A549 (cell line): ENCODE data around the gene FUT6. TPM values are rescaled to one million over a fixed set of nuclear protein-coding genes. Genes with fewer than 3 reads are reported as not detected.
"Not testable (repeated sequence)": the region's sequence is repeated elsewhere in the genome, so short reads cannot be mapped to it uniquely, and the experiment has no call there.

Experiments
- ATAC-seq, 2 experiments: fragments of 200-7000 bp in 1 of 2; fragments of >200 bp in 1 of 2; cut with Nextera tagmentation in 1 of 2; cut with Tn5 transposase in 1 of 2; 3 replicates each; pipeline versions ENCODE4 v1.8.0 to v1.9.1; 2018 to 2020; ENCODE audit warnings: mild to moderate bottlenecking in 1 of 2, moderate library complexity in 1 of 2
- CTCF ChIA-PET: fragments of 300-600 bp; sonication (Branson Sonifier 250); formaldehyde crosslinking; extraction: SDS; loops from one replicate; lab custom pipeline; 2021; ENCODE audit warnings: antibody characterized with exemption, inconsistent platforms; lab: Yijun Ruan, JAX
- POLR2A ChIA-PET: fragments of 350-600 bp; formaldehyde crosslinking; extraction: SDS; loops from one replicate; lab custom pipeline; 2021; ENCODE audit warnings: antibody characterized with exemption, inconsistent platforms; lab: Yijun Ruan, JAX
- DNase-seq, 2 experiments: peaks; one replicate each; pipeline versions ENCODE4 v3.0.0 to v3.0.0-alpha.2; 2011 to 2016; ENCODE audit warnings: low read depth in 1 of 2, low spot score in 1 of 2
- FAIRE-seq: peaks from 2 replicates; lab custom pipeline; 2011; peaks lifted over from hg19 to GRCh38; lab: Jason Lieb, UNC
- H3K27ac ChIP-seq, 2 experiments: fragments of >200 bp; sonication (Bioruptor Twin); formaldehyde crosslinking; 3 replicates each; pipeline ENCODE4 v1.5.1; 2016 to 2017
- H3K4me1 ChIP-seq: fragments of >200 bp; sonication (Bioruptor Twin); formaldehyde crosslinking; 3 replicates; pipeline ENCODE4 v1.6.1; 2016
- H3K4me2 ChIP-seq: fragments of >200 bp; sonication (Bioruptor Twin); formaldehyde crosslinking; 3 replicates; pipeline ENCODE4 v1.6.1; 2016
- H3K4me3 ChIP-seq: fragments of >200 bp; sonication (Bioruptor Twin); formaldehyde crosslinking; 3 replicates; pipeline ENCODE4 v1.5.1; 2016
- H3K9me3 ChIP-seq: fragments of >200 bp; sonication (Bioruptor Twin); formaldehyde crosslinking; 3 replicates; pipeline ENCODE4 v1.6.1; 2016
- ATOH8 ChIP-seq: fragments of 250-450 bp; sonication (Bioruptor Pico); IDR thresholded peaks from 2 replicates; pipeline ENCODE4 v1.5.0; 2020; ENCODE audit warnings: low read depth, mild to moderate bottlenecking, moderate library complexity
- BCL3 ChIP-seq: fragments of >200 bp; sonication (Bioruptor Twin); formaldehyde crosslinking; IDR thresholded peaks from 3 replicates; pipeline ENCODE4 v1.6.1; 2016
- CBX8 ChIP-seq: fragments of 200-600 bp; sonication (generic); IDR thresholded peaks from 2 replicates; pipeline ENCODE4 v1.6.1; 2016
- CHD2 ChIP-seq: fragments of 150-350 bp; IDR thresholded peaks from 2 replicates; pipeline ENCODE4 v1.6.1; 2014; ENCODE audit warnings: low read length; ENCODE audit not compliant: partially characterized antibody
- CHD4 ChIP-seq: fragments of 200-600 bp; sonication (generic); IDR thresholded peaks from 2 replicates; pipeline ENCODE4 v1.6.1; 2016; ENCODE audit warnings: antibody characterized with exemption, mild to moderate bottlenecking, borderline replicate concordance
- EHMT2 ChIP-seq: fragments of 200-600 bp; sonication (generic); IDR thresholded peaks from 2 replicates; pipeline ENCODE4 v1.6.1; 2016; ENCODE audit warnings: antibody characterized with exemption, low read depth, mild to moderate bottlenecking, moderate library complexity
- FOSL2 ChIP-seq, 2 experiments: fragments of 450-650 bp in 1 of 2; fragments of >200 bp in 1 of 2; sonication (Bioruptor Twin) in 1 of 2; formaldehyde crosslinking; IDR thresholded peaks; 2 replicates each; pipeline versions ENCODE4 v1.5.0 to v1.6.1; 2016 to 2020; ENCODE audit warnings: mild to moderate bottlenecking in 1 of 2, moderate library complexity in 1 of 2
- FOXS1 ChIP-seq: fragments of 250-450 bp; sonication (Bioruptor Pico); IDR thresholded peaks from 2 replicates; pipeline ENCODE4 v1.5.0; 2020; ENCODE audit warnings: mild to moderate bottlenecking, moderate library complexity
- HEYL ChIP-seq: fragments of 250-450 bp; sonication (Bioruptor Pico); IDR thresholded peaks from 2 replicates; pipeline ENCODE4 v1.8.0; 2021; ENCODE audit warnings: mild to moderate bottlenecking, moderate library complexity
- KDM5A ChIP-seq: fragments of 200-600 bp; sonication (generic); IDR thresholded peaks from 2 replicates; pipeline ENCODE4 v1.6.1; 2016; ENCODE audit warnings: antibody characterized with exemption, mild to moderate bottlenecking
- MAFK ChIP-seq: fragments of 450-650 bp; IDR thresholded peaks from 2 replicates; pipeline ENCODE4 v1.6.1; 2014; ENCODE audit not compliant: partially characterized antibody
- MAZ ChIP-seq: fragments of 150-350 bp; IDR thresholded peaks from 2 replicates; pipeline ENCODE4 v1.6.1; 2014; ENCODE audit warnings: antibody characterized with exemption, low read depth, low read length, borderline replicate concordance
- PHF8 ChIP-seq: fragments of 200-600 bp; sonication (generic); IDR thresholded peaks from 2 replicates; pipeline ENCODE4 v1.6.1; 2016; ENCODE audit warnings: low read depth, mild to moderate bottlenecking, antibody characterized with exemption, moderate library complexity, borderline replicate concordance
- POLR2A ChIP-seq: IDR thresholded peaks from 2 replicates; pipeline ENCODE4 v1.6.1; 2012; ENCODE audit warnings: mild to moderate bottlenecking, low read length
- RAD21 ChIP-seq, 2 experiments: fragments of >200 bp in 1 of 2; sonication (Bioruptor Twin) in 1 of 2; formaldehyde crosslinking in 1 of 2; IDR thresholded peaks in 1 of 2; conservative IDR thresholded peaks in 1 of 2; 2 replicates in 1 of 2; 3 replicates in 1 of 2; pipeline ENCODE4 v1.6.1; 2012 to 2018; ENCODE audit warnings: inconsistent platforms in 1 of 2
- SREBF2 ChIP-seq: fragments of 450-650 bp; IDR thresholded peaks from 2 replicates; pipeline ENCODE4 v1.6.1; 2014; ENCODE audit warnings: mild to moderate bottlenecking, moderate library complexity
- USF2 ChIP-seq: fragments of 450-650 bp; IDR thresholded peaks from 2 replicates; pipeline ENCODE4 v1.6.1; 2014; ENCODE audit warnings: antibody characterized with exemption
- ZNF302 ChIP-seq: fragments of 250-450 bp; sonication (Bioruptor Pico); IDR thresholded peaks from 2 replicates; pipeline ENCODE4 v1.9.0; 2021; ENCODE audit warnings: inconsistent platforms, mild to moderate bottlenecking, moderate library complexity
- WGBS: methylation state at CpG from one replicate; pipeline ENCODE4 v1.1.6; 2017; ENCODE audit errors: missing lambda C conversion rate; 5-methylcytosine and 5-hydroxymethylcytosine counted together
- polyA plus RNA-seq, 4 experiments: library from polyadenylated mRNA; depleted of rRNA in 3 of 4; stranded (reverse); fragments of >200 nt; fragmentation: RNase III in 1 of 4; extraction: RNeasy Plus Mini Kit Qiagen cat#74134 plus additional on column Dnase treatment in 1 of 4; gene quantifications; 2 replicates in 3 of 4; 3 replicates in 1 of 4; pipeline ENCODE4 v1.2.3, GENCODE V29; 2011 to 2017
- TF ChIP-seq, protein P1 (sequence below): IDR thresholded peaks from 2 replicates; pipeline ENCODE4 v1.6.1; 2012; ENCODE audit warnings: low read depth, borderline replicate concordance
- TF ChIP-seq, protein P2 (sequence below): fragments of 200-600 bp; sonication (generic); IDR thresholded peaks from 2 replicates; pipeline ENCODE4 v1.6.1; 2016; ENCODE audit warnings: antibody characterized with exemption, mild to moderate bottlenecking, moderate library complexity

The FUT6 gene
- polyA plus RNA-seq, 2 of the 4 experiments (the other 2 are of a cell fraction), result not detected

DNA sequence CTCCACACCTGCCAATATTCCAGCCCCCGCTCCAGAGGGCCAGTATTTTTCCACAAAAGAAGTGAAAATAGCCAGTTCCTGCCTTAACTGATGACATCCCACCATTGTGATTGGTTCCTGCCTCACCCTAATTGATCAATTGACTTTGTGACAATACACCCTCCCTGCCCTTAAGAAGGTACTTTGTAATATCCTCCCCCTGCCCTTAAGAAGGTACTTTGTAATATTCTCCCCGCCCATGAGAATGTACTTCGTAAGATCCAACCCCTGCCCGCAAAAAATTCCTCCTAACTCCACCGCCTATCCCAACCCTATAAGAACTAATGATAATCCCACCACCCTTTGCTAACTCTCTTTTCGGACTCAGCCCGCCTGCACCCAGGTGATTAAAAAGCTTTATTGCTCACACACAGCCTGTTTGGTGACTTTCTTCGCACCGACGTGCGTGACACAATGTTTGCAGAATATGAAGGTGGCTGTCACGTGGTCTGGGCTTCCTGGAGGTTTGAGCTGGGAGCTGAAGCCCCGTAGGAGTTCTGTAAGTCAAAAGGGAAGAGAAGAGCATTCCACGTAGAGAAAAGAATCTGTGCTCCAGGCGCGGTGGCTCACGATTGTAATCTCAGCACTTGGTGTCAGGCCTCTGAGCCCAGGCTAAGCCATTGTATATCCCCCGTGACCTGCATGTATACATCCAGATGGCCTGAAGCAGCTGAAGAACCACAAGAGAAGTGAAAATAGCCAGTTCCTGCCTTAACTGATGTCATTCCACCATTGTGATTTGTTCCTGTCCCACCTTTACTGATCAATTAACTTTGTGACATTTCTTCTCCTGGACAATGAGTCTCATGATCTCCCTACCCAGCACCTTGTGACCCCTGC is 17.9 kb upstream of the FUT6 start:
- no peak for DNase-seq
- H3K27ac ChIP-seq, result no peak overlapping the region
- no peak for FAIRE-seq
- H3K4me3 ChIP-seq, result no peak overlapping the region
- 76% methylated on average over 18 of the region's 18 CpGs for WGBS
- CTCF ChIA-PET, result interaction anchor here (1.0 kb wide), 1 partner anchor 53 kb away, joined by 3 read pairs; the partner anchor contains the start of gene NRTN
- H3K4me1 ChIP-seq, result 0 out of 3 replicates have a peak, but pooled peaks cover 5% of the 10 kb centered on the region
- TF ChIP-seq ATOH8 (CRISPR knock-in tag) (no peak), ZNF302 (CRISPR knock-in tag) (no peak), CBX8 (no peak), BCL3 (no peak), EHMT2 (no peak), CHD2 (no peak), MAZ (no peak), FOSL2 (IDR thresholded peaks at IDR 0.05) (no peak), FOSL2 (CRISPR knock-in tag; IDR thresholded peaks at IDR 0.05) (no peak), CHD4 (no peak), POLR2A (no peak), PHF8 (no peak), MAFK (no peak), SREBF2 (no peak), RAD21 (conservative IDR thresholded peaks at IDR 0.05 in 1 of 2, IDR thresholded peaks at IDR 0.05 in 1 of 2) (no peak), USF2 (no peak), KDM5A (no peak), HEYL (CRISPR knock-in tag) (no peak), FOXS1 (no peak)
- TF ChIP-seq, protein P1, sequence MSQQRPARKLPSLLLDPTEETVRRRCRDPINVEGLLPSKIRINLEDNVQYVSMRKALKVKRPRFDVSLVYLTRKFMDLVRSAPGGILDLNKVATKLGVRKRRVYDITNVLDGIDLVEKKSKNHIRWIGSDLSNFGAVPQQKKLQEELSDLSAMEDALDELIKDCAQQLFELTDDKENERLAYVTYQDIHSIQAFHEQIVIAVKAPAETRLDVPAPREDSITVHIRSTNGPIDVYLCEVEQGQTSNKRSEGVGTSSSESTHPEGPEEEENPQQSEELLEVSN, result no peak
- TF ChIP-seq, protein P2, sequence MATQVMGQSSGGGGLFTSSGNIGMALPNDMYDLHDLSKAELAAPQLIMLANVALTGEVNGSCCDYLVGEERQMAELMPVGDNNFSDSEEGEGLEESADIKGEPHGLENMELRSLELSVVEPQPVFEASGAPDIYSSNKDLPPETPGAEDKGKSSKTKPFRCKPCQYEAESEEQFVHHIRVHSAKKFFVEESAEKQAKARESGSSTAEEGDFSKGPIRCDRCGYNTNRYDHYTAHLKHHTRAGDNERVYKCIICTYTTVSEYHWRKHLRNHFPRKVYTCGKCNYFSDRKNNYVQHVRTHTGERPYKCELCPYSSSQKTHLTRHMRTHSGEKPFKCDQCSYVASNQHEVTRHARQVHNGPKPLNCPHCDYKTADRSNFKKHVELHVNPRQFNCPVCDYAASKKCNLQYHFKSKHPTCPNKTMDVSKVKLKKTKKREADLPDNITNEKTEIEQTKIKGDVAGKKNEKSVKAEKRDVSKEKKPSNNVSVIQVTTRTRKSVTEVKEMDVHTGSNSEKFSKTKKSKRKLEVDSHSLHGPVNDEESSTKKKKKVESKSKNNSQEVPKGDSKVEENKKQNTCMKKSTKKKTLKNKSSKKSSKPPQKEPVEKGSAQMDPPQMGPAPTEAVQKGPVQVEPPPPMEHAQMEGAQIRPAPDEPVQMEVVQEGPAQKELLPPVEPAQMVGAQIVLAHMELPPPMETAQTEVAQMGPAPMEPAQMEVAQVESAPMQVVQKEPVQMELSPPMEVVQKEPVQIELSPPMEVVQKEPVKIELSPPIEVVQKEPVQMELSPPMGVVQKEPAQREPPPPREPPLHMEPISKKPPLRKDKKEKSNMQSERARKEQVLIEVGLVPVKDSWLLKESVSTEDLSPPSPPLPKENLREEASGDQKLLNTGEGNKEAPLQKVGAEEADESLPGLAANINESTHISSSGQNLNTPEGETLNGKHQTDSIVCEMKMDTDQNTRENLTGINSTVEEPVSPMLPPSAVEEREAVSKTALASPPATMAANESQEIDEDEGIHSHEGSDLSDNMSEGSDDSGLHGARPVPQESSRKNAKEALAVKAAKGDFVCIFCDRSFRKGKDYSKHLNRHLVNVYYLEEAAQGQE, result no peak
- TF ChIP-seq, all 56 proteins: peak for 0
- Histone ChIP-seq H3K4me2 (no peak overlapping the region), H3K9me3 (no peaks in the 10 kb centered on the region)
- POLR2A ChIA-PET, result interaction anchor here (0.7 kb wide), 1 partner anchor 29 kb away, joined by 3 read pairs; no protein-coding TSS in a partner anchor
- no peak for ATAC-seq

GRCh38 chr19:5855151-5855550 is 15.6 kb upstream of the FUT6 start:
- H3K4me2 ChIP-seq, FAIRE-seq, DNase-seq, H3K9me3 ChIP-seq, CTCF ChIA-PET, H3K27ac ChIP-seq, H3K4me3 ChIP-seq, ATAC-seq: not testable (repeated sequence)
- WGBS, result 78% methylated on average over 9 of the region's 9 CpGs
- POLR2A ChIA-PET, result interaction anchor here (2.3 kb wide), 1 partner anchor 27 kb away, joined by 6 read pairs; no protein-coding TSS in a partner anchor
- H3K4me1 ChIP-seq, result peaks cover 11% of the 10 kb centered on the region

GRCh38 chr19:5854121-5854520 is 14.6 kb upstream of the FUT6 start:
- ATAC-seq, DNase-seq, H3K27ac ChIP-seq, H3K9me3 ChIP-seq, POLR2A ChIA-PET, FAIRE-seq, H3K4me3 ChIP-seq, H3K4me2 ChIP-seq: not testable (repeated sequence)
- peaks cover 14% of the 10 kb centered on the region for H3K4me1 ChIP-seq
- 60% methylated on average over 9 of the region's 10 CpGs for WGBS
- CTCF ChIA-PET, result interaction anchor here (0.9 kb wide), 1 partner anchor 15 kb away, joined by 3 read pairs; the partner anchor contains the start of gene FUT6
